A549 treated with Hydrocortisone at 1 μM for 4 hours (cell line): ENCODE measurements around the gene MYO3B. TPM values are rescaled to one million over a fixed set of nuclear protein-coding genes. Genes with fewer than 3 reads are reported as not detected.

Source experiments
- total RNA-seq: library from RNA; stranded (reverse); fragments of 200-300 nt; extraction: Qiagen RNA extraction; gene quantifications from 5 replicates; pipeline ENCODE4 v1.2.3, GENCODE V29; 2022

Gene MYO3B, protein sequence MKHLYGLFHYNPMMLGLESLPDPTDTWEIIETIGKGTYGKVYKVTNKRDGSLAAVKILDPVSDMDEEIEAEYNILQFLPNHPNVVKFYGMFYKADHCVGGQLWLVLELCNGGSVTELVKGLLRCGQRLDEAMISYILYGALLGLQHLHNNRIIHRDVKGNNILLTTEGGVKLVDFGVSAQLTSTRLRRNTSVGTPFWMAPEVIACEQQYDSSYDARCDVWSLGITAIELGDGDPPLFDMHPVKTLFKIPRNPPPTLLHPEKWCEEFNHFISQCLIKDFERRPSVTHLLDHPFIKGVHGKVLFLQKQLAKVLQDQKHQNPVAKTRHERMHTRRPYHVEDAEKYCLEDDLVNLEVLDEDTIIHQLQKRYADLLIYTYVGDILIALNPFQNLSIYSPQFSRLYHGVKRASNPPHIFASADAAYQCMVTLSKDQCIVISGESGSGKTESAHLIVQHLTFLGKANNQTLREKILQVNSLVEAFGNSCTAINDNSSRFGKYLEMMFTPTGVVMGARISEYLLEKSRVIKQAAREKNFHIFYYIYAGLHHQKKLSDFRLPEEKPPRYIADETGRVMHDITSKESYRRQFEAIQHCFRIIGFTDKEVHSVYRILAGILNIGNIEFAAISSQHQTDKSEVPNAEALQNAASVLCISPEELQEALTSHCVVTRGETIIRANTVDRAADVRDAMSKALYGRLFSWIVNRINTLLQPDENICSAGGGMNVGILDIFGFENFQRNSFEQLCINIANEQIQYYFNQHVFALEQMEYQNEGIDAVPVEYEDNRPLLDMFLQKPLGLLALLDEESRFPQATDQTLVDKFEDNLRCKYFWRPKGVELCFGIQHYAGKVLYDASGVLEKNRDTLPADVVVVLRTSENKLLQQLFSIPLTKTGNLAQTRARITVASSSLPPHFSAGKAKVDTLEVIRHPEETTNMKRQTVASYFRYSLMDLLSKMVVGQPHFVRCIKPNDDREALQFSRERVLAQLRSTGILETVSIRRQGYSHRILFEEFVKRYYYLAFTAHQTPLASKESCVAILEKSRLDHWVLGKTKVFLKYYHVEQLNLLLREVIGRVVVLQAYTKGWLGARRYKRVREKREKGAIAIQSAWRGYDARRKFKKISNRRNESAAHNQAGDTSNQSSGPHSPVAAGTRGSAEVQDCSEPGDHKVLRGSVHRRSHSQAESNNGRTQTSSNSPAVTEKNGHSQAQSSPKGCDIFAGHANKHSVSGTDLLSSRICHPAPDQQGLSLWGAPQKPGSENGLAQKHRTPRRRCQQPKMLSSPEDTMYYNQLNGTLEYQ (N-terminal part only)
- not detected in 5 replicates for total RNA-seq

DNA sequence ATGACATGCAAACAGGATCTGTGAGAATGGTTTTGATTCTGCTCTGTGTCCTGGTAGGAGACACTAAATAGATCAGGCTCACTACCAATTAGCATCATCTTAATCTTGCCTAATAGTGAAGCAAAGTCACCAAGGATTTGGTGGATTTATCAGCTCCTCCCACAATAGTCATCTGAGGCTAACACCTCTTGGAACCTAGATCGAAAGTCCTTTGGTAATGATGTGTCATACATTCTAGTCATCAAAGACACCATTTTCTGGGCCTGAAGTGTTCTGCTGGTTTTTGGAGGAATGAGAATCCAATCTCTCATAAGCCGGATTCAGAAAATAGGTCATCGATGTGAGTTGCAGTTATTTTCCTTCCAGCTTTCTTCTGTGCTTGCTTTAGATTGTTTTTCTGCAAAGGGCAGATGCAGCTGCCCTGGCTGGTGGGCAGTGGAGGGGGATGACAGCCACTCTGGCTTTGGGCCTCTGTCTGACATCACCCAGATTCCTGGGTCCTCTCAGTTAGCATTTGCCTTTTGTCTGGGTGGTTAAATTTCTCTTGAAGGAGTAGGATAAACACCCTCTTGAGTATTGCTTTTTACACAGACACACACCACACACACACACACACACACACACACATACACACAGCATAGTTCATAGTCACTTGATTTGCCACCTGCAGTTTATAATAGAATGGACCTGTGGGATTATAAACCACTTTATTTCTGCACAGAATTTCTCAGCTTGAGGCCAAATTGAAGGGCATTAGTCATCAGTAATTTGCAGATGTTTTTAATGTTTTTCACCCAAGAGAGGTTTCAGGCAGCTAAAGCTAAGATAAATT, at the start of gene MYO3B:
Gene MYO3B, plus strand, starts transcription at position 198 of the 832 bp plus-strand sequence. Its CDS starts 141 bp downstream, at position 339.

